HG03354 (cell line): ENCODE data around the gene SPTBN5.

Source experiments
- ATAC-seq: cut with Tn5 transposase; IDR thresholded peaks from one replicate; pipeline ENCODE4 v1.9.1; 2021; ENCODE audit warnings: mild to moderate bottlenecking; ENCODE audit not compliant: unreplicated experiment, poor library complexity, severe bottlenecking

The SPTBN5 gene

GRCh38 chr15:41871175-41871905 lies 22.5 kb downstream of the SPTBN5 start:
- ATAC-seq = no peak

- ATAC-seq = no peak
Observed at GRCh38 chr15:41870689-41871081, 23.2 kb downstream of the SPTBN5 start.

GRCh38 chr15:41869770-41870688 lies 23.8 kb downstream of the SPTBN5 start:
- ATAC-seq = no peak

- no peak for ATAC-seq
Observed at GRCh38 chr15:41868321-41868720, 25.5 kb downstream of the SPTBN5 start.

- ATAC-seq = no peak
Observed at GRCh38 chr15:41866872-41867579, 26.8 kb downstream of the SPTBN5 start.

- ATAC-seq = no peak
Observed at GRCh38 chr15:41866263-41866703, 27.6 kb downstream of the SPTBN5 start.

GRCh38 chr15:41865490-41866055 lies 28.3 kb downstream of the SPTBN5 start:
- no peak for ATAC-seq

GRCh38 chr15:41862515-41863116 lies 31.2 kb downstream of the SPTBN5 start:
- no peak for ATAC-seq

- ATAC-seq = no peak
Observed at GRCh38 chr15:41861736-41862356, 32.0 kb downstream of the SPTBN5 start.

GRCh38 chr15:41860049-41860828 lies 33.6 kb downstream of the SPTBN5 start:
- no peak for ATAC-seq

GRCh38 chr15:41858756-41859155 lies 35.1 kb downstream of the SPTBN5 start:
- ATAC-seq = no peak

GRCh38 chr15:41857316-41857715 lies 36.5 kb downstream of the SPTBN5 start:
- no peak for ATAC-seq

- ATAC-seq = no peak
Observed at GRCh38 chr15:41856716-41857115, 37.1 kb downstream of the SPTBN5 start.

- ATAC-seq = no peak
Observed at GRCh38 chr15:41856262-41856661, 37.6 kb downstream of the SPTBN5 start.

- no peak for ATAC-seq
Observed at GRCh38 chr15:41855261-41855961, 38.4 kb downstream of the SPTBN5 start.

- ATAC-seq = no peak
Observed at GRCh38 chr15:41854443-41854842, 39.4 kb downstream of the SPTBN5 start.

GRCh38 chr15:41853831-41854230 lies 40.0 kb downstream of the SPTBN5 start:
- ATAC-seq = no peak
